Mucosa of stomach (tissue), 1 donor: ENCODE data around the gene LPP.

ENCODE experiments used
- H3K27me3 ChIP-seq: one replicate; pipeline ENCODE4 v1.7.0; 2013; ENCODE audit warnings: mild to moderate bottlenecking, low read length; ENCODE audit not compliant: control insufficient read depth, insufficient read depth
- H3K36me3 ChIP-seq: one replicate; pipeline ENCODE4 v1.7.0; 2013; ENCODE audit warnings: low read length; ENCODE audit not compliant: control insufficient read depth, insufficient read depth
- H3K4me1 ChIP-seq: one replicate; pipeline ENCODE4 v1.7.0; 2013; ENCODE audit warnings: mild to moderate bottlenecking, low read length; ENCODE audit not compliant: control insufficient read depth, insufficient read depth
- H3K4me3 ChIP-seq: one replicate; pipeline ENCODE4 v1.7.0; 2013; ENCODE audit warnings: low read length
- H3K9ac ChIP-seq: one replicate; pipeline ENCODE4 v1.7.0; 2013; ENCODE audit warnings: mild to moderate bottlenecking, low read length, moderate library complexity
- H3K9me3 ChIP-seq: one replicate; pipeline ENCODE4 v1.7.0; 2013; ENCODE audit warnings: mild to moderate bottlenecking, low read length, moderate library complexity; ENCODE audit not compliant: control insufficient read depth
- donor health status: Pancreatic carcinoma.

LPP gene

DNA sequence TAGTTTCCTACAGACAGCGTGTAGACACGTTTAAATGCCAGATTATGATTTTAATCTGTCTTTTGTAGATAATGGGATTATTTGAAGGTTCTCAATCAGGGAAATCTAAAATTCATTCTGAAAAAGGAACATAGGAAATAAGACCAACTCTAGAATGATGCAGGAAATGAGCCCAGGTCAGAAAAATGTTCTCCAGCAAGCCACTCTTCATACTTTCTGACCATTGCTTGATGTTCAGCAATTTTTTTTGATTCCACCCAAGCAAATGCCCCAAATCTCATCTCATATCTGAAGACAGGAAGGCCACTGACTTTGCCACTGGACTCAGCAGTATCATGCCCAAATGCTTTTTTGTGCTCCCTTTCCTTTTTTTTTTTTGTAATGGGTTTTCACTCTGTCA lies 373.4 kb downstream of the LPP start:
- Histone ChIP-seq H3K9me3 (no peaks in the 10 kb centered on the region), H3K9ac (no peak overlapping the region), H3K4me3 (no peak overlapping the region), H3K36me3 (no peaks in the 10 kb centered on the region), H3K27me3 (no peaks in the 10 kb centered on the region), H3K4me1 (no peaks in the 10 kb centered on the region)

DNA sequence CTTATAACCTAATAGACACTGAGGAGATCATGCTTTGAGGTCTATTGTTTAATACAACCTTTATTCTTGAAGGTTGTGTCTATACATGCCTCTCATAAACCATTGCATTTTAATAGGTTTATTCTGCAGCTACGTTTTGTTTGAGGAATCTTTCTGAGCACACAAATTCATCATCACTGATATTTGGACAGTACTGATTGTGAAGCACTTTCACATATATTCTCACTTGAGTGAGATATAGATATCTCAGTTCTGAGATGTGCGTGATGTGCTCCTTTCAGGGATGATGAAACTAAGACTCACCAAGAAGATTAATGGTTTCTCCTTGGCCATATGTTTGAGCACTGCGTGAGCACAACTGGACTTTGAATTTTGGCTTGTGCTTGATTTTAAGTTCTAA lies 374.4 kb downstream of the LPP start:
- Histone ChIP-seq H3K36me3 (no peaks in the 10 kb centered on the region), H3K4me1 (peaks cover 4% of the 10 kb centered on the region), H3K4me3 (no peak overlapping the region), H3K27me3 (no peaks in the 10 kb centered on the region), H3K9ac (no peak overlapping the region), H3K9me3 (no peaks in the 10 kb centered on the region)

DNA sequence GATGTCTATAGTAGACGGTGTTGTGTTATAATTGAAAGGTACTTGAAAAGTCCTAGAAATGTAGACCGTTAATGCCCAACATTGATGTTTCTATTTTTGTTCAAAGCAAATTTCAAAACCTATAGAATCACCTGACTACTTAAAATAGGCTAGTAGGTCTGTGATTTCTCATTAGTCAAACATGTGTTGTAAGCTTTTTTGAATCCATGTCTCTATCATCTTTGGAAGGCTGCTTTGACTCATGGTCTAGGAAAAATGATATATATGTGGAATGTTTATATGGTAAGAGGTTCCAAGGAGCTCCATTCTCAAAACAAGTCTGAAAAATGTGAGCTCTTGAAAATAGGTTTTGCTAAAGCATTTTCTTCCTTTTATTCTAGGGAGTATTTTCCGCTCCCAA lies 375.3 kb downstream of the LPP start:
- Histone ChIP-seq H3K4me3 (no peak overlapping the region), H3K9ac (no peak overlapping the region), H3K36me3 (no peaks in the 10 kb centered on the region), H3K27me3 (no peaks in the 10 kb centered on the region), H3K4me1 (peaks cover 4% of the 10 kb centered on the region), H3K9me3 (no peaks in the 10 kb centered on the region)

DNA sequence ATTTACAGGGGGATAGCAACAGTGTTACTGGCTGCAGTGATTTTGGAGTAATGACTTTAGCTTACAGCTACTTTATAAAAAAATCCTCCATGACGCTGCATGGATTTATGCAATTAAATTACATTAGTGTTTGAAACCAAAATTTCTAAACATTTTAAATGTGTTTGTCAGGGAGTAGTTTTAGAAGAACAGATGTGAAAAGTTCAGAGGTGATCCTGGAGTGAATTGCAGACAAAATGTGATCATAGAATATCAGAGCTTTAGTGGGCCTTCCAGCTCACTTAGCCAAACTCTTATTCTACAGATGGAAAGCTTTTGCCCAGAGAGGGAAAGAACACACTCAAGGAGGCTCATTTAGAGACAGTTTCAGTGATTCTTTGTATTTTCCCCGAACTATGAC lies 376.3 kb downstream of the LPP start:
- Histone ChIP-seq H3K4me3 (no peak overlapping the region), H3K9me3 (no peaks in the 10 kb centered on the region), H3K36me3 (no peaks in the 10 kb centered on the region), H3K9ac (no peak overlapping the region), H3K27me3 (no peaks in the 10 kb centered on the region), H3K4me1 (peaks cover 4% of the 10 kb centered on the region)

DNA sequence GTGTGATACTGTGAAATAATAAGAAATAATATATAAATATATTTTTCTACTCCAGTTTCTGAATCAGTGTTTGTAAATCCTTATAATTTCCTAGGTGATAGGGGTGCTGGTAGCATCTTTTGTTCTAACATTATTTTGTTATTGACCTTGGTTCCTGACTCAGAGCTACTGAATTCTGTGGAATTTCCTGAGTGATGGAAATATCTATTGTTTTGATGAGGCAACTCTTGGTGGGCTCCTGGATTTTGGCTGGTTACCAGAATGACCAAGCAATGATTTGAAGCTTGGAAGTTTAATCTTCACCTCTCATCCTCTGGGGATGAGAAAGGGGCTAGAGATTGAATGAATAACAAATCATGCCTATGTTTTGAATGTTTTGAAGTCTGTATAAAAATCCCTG lies 377.3 kb downstream of the LPP start:
- H3K4me1 ChIP-seq: peaks cover 4% of the 10 kb centered on the region
- H3K27me3 ChIP-seq: no peaks in the 10 kb centered on the region

DNA sequence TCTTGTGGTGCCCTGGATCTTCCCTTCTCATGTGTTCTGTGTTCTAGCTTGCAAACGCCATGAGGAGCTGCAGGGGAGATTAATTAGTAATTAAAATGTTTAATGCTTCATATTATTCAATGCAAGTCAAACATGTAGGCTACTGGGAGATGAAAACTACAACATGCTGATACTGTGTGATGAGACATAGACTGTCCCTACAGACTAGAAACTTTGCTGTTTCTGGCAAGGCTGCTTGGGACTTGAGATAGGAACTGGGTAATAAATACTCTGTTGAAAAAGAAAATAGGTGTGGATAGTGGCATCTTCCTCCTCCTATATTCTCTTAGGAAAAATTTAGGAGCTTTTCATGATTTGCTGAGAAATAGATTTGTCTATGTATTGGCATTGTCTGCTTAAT lies 379.2 kb downstream of the LPP start:
- Histone ChIP-seq H3K9ac (no peak overlapping the region), H3K9me3 (no peaks in the 10 kb centered on the region), H3K36me3 (no peaks in the 10 kb centered on the region), H3K27me3 (no peaks in the 10 kb centered on the region), H3K4me3 (no peak overlapping the region), H3K4me1 (peaks cover 4% of the 10 kb centered on the region)

More for the DNA sequence above, 377.3 kb downstream of the LPP start:
- H3K9me3 ChIP-seq: no peaks in the 10 kb centered on the region
- no peak overlapping the region for H3K9ac ChIP-seq
- no peaks in the 10 kb centered on the region for H3K36me3 ChIP-seq
- no peak overlapping the region for H3K4me3 ChIP-seq

DNA sequence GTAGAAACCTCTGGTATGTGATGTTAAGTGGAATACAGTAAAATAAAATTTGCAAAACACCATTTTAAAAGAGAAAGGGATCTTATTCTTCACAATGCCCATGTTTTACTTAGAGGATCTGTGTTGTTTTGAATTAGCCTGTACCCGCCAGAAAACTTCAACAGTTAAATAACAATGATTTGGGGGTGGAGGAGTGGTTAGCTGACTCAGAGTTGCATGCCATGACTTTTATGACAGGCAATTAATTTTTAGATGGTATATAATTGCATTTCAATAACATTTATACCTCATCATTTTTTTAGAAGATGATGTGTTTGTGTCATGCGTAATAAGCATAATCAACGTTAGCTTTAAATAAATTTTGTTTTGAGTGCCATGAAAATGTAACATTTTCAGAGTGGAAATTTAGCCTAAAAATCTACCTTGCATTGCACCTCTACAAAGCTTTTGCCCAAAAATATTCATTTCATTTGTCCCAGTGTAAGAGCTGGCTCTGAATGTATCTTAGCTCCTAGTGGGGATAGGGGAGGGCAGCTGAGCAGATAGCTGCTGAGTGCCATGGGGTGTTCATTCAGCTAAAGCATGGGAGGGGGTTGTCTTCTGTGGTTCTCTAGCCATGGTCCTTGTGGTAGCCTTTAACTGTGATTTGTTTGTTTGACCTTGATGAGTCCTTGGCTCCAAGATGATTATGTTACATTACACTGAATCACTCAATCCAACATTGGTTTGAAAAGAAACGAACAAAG lies 379.8 kb downstream of the LPP start:
- Histone ChIP-seq H3K27me3 (no peaks in the 10 kb centered on the region), H3K36me3 (no peaks in the 10 kb centered on the region), H3K9me3 (no peaks in the 10 kb centered on the region), H3K9ac (no peak overlapping the region), H3K4me3 (no peak overlapping the region), H3K4me1 (peaks cover 4% of the 10 kb centered on the region)

DNA sequence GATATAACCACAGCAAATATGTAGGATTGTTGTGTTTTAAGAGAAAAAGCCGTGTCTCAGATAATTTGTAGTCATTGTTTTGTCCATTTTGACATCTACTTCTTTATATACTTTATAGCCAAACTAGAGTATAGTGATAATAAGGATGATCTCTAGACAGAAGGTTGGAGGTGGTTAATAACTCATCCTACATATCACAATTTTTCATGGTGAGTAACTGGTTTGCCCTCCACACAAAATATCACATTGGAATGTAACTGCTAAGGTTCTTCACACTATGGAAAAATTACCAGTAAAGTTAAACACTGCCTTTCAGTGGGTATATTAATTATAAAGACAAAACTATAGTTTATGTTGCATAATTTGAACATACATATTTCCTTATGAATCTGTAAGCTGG lies 380.7 kb downstream of the LPP start:
- Histone ChIP-seq H3K4me3 (no peak overlapping the region), H3K9ac (no peak overlapping the region), H3K9me3 (no peaks in the 10 kb centered on the region), H3K27me3 (no peaks in the 10 kb centered on the region), H3K36me3 (no peaks in the 10 kb centered on the region), H3K4me1 (peaks cover 4% of the 10 kb centered on the region)

DNA sequence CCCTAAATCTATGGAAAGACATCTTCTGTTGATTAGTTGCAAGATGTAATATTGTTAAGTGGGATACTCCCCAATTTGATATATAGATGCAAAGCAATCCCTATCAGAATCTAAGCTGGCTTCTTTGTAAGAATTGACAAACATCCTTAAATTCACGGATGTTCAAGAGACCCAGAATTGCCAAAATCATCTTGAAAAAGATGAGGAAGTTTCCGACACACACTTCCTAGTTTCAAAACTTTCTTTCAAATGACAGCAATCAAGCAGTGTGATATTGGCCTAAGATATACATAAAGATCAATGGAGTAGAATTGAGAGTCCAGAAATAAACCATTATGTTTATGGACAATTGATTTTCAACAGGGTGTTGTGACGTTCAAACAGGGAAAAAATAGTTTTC lies 383.6 kb downstream of the LPP start:
- Histone ChIP-seq H3K4me3 (no peak overlapping the region), H3K9ac (no peak overlapping the region), H3K27me3 (no peaks in the 10 kb centered on the region), H3K36me3 (no peaks in the 10 kb centered on the region), H3K4me1 (peaks cover 4% of the 10 kb centered on the region), H3K9me3 (no peaks in the 10 kb centered on the region)

DNA sequence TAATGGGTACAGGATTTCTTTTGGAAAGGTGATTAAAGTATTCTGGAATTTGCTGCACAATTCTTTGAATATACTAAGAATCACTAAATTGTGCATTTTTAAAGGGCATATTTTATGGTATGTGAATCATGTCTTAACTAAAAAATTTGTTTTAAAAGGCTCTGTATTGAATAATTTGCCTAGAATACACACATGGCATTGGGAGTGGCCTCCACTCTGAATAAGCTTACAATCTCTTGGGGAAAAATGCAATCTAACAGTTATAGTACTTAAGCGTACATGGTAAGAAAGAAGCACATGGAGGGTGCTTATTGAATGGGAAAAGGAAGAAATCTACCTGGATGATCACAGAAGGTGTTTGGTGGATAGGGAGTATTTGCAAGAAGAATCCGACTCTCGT lies 385.1 kb downstream of the LPP start:
- H3K9me3 ChIP-seq: no peaks in the 10 kb centered on the region
- no peak overlapping the region for H3K9ac ChIP-seq
- H3K4me1 ChIP-seq: no peaks in the 10 kb centered on the region
- H3K27me3 ChIP-seq: no peaks in the 10 kb centered on the region
- H3K4me3 ChIP-seq: no peak overlapping the region
- H3K36me3 ChIP-seq: no peaks in the 10 kb centered on the region

DNA sequence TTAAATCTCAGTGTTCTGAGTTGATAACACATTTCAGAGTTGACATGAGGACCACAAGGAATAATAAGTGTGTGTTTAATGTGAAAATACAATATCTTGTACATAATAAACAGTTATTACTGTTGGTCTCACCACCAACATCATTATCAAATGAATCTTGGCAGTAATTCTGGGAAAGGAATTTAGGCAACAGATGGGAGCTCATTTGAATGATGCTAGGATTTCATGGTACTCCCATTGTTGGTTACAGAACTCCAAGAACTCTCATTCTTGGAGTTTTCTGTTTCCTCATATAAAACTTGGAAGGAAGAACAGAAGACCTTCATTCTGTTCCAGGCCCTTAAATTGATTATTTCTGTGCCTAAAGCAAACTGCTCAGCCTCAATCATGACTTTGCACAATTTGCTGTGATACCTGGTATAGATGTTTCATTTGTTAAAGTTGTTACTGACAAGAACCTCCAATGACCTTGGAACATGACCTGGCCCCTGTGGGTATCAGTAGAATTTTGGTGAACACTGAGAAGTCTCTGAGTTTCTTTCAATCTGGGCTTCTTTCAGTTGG lies 385.8 kb downstream of the LPP start:
- H3K4me3 ChIP-seq: no peak overlapping the region
- H3K36me3 ChIP-seq: no peaks in the 10 kb centered on the region
- no peaks in the 10 kb centered on the region for H3K9me3 ChIP-seq
- H3K9ac ChIP-seq: no peak overlapping the region
- H3K27me3 ChIP-seq: no peaks in the 10 kb centered on the region
- no peaks in the 10 kb centered on the region for H3K4me1 ChIP-seq

DNA sequence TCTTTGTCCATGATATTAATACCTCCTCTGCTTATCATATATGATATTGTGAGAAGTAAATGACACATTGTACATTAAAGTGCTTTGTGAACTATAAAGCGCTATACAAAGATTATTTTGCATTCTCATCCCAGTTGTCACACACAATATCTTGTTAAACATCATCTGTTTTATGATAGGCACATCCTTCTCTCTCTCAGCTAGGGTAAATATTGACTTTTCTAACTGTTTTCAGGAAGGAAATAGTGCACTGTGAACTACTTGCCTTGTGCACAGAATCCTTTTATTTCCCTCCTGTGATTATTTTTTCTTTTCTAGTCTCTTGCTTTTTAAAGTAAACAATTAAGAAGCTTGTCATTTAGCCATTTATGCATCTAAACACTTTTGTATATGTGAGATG lies 388.2 kb downstream of the LPP start:
- Histone ChIP-seq H3K36me3 (no peaks in the 10 kb centered on the region), H3K27me3 (no peaks in the 10 kb centered on the region), H3K4me3 (no peak overlapping the region), H3K9me3 (no peaks in the 10 kb centered on the region), H3K4me1 (no peaks in the 10 kb centered on the region), H3K9ac (no peak overlapping the region)

DNA sequence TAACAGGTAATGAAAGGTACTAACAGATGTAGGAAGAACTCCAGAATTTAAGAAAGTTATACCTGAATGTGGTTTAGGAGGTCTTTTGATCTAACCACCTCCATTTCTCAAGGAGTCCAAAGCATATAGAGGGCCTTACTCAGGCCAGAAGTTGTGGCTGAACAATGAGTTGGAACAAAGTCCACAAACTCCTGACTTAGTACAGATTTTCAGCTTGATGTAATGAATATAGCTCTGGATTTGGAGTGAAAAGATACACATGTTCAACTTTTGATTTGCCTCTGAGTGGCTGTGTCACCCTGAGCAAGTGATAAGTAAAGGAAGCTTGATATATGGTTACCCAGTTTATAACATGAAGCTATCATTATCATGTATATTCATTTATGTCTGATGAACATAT lies 390.1 kb downstream of the LPP start:
- Histone ChIP-seq H3K9me3 (no peaks in the 10 kb centered on the region), H3K9ac (no peak overlapping the region), H3K4me3 (no peak overlapping the region), H3K36me3 (no peaks in the 10 kb centered on the region), H3K27me3 (no peaks in the 10 kb centered on the region), H3K4me1 (no peaks in the 10 kb centered on the region)
